NCI-H82 treated with DMSO at 0.1 percent for 48 hours (cell line): Measurements from ENCODE around the gene CGREF1.
"Not testable (repeated sequence)": the region's sequence is repeated elsewhere in the genome, so short reads cannot be mapped to it uniquely, and the experiment has no call there.

ENCODE experiments used
- DNase-seq: peaks from one replicate; lab custom pipeline; 2025; ENCODE audit not compliant: unreplicated experiment; lab: John Stamatoyannopoulos, UW

Gene CGREF1

DNA sequence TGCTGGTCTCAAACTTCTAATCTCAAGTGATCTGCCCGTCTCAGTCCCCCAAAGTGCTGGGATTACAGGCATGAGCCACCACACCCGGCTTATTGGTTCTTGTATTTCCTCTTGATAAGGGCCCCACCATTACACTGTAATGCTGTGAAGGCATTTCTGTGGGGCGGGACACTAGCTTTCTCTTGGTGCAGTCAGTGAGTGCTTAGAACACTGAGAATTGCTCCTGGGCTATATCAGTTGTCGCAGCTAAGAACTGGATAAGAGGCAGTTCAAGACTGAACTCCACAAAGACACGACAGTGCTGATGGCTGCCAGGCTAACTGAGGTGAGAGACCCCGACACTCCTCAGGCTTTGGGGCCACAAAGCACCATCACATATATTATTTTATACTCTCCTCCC lies 30.3 kb downstream of the CGREF1 start:
- DNase-seq: no peak

DNA sequence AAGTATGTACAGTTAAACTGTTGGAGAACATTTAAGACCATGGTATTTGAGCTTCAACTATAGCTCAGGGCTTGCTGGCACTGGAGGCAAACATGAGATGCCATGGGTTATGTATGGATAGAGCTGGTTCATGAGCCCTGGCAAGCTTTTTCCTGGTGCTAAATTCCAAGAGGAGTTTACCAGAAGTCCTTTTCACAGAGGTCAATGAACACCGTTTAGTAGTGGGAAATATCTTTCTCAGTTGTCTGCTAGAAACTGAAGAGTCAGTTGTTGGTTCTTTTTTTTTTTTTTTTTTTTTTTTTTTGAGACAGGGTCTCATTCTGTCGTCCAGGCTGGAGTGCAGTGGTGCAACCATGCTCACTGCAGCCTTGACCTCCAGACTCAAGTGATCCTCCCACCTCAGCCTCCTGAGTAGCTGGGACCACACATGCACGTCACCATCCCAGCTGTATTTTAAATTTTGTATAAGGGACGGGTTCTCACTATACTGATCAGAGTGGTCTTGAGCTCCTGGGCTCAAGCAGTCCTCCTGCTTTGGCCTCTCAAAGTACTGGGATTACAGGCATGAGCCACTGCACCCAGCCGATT lies 31.0 kb downstream of the CGREF1 start:
- DNase-seq: no peak

DNA sequence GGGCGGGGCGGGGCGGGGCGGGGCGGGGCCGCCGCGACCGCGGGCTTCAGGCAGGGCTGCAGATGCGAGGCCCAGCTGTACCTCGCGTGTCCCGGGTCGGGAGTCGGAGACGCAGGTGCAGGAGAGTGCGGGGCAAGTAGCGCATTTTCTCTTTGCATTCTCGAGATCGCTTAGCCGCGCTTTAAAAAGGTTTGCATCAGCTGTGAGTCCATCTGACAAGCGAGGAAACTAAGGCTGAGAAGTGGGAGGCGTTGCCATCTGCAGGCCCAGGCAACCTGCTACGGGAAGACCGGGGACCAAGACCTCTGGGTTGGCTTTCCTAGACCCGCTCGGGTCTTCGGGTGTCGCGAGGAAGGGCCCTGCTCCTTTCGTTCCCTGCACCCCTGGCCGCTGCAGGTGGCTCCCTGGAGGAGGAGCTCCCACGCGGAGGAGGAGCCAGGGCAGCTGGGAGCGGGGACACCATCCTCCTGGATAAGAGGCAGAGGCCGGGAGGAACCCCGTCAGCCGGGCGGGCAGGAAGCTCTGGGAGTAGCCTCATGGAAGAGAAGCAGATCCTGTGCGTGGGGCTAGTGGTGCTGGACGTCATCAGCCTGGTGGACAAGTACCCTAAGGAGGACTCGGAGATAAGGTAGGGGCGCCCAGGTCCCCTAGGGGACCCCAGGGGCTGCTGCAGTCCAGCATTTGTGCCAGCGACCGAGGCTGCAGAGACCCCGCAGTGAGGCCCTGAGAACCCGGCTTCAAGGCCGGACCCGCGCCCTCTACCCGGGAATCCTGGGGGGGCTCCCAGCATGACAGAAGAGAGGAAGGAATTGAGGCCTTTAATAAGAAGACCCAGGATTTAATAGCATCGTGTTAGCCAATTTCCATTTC lies 32.0 kb downstream of the CGREF1 start, which contains the start of gene KHK:
KHK (plus strand) TSS at position 49 of the 870 bp plus-strand sequence; CDS start at position 537, 488 bp downstream.
- DNase-seq: no peak

DNA sequence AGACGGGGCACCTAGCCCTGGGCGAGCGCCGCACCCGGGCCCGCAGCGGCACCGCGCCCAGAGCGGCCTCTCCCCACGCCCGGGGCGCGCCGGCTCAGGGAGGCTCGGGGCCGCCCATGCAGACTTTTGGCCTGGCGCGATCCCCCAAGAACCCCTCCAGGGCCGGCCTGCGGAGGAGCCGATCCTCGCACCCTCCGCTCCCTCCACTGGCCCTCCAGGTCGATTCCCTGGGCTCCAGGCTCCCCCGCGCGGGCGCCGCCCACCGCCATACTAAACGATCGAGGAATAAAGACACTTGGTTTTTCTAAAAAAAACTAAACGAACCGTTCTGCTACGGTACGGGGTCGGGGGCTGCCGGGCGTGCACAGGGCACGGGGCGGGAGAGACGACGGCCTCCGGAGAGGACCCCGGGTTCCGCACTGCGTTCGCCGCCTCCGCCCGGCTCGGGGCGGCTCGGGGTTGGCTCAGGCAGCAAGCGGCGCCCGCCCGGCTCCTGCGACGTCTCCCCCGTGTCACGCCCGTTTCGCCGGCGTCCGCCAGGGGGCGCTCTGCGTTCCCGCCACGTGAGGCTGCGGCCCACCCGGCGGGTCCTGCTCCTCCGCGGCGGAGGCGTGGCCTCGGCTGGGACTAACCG lies 32.7 kb downstream of the CGREF1 start:
- DNase-seq: peak; percentile 77

DNA sequence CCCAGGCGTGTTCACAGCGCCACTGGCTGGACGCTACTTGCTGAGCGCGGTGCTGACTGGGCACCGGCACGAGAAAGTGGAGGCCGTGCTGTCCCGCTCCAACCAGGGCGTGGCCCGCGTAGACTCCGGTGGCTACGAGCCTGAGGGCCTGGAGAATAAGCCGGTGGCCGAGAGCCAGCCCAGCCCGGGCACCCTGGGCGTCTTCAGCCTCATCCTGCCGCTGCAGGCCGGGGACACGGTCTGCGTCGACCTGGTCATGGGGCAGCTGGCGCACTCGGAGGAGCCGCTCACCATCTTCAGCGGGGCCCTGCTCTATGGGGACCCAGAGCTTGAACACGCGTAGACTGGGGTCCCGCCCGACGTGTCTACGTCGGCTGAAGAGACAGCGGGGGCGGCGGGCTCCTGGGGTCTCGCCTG lies 33.2 kb downstream of the CGREF1 start:
- no peak for DNase-seq

DNA sequence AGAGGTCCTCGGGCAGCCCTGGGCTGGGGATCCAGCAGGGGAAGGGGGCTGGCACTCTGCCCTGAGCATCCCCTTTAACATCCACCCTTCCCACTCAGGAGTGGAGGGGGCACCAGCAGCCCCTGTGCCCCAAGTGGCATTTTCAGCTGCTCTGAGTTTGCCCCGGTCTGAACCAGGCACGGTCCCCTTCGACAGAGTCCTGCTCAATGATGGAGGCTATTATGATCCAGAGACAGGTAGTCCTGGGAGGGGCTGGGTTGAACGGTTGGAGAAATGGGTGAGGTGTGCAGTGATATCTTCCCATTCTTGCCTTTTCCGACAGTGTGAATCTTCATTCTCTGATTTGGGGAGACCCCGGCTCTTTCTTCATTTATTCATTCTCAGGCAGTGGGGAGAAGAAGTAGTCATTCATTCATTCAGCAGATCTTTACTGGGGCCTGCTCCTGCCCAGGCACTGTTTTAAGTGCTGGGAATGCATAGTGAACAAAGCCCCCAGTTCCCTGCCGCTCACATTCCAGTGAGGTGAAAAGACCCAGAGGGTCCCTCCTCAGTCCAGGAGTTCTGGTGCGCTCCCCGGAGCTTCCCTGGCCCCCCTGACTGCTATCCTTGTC lies 33.8 kb downstream of the CGREF1 start:
- no peak for DNase-seq

DNA sequence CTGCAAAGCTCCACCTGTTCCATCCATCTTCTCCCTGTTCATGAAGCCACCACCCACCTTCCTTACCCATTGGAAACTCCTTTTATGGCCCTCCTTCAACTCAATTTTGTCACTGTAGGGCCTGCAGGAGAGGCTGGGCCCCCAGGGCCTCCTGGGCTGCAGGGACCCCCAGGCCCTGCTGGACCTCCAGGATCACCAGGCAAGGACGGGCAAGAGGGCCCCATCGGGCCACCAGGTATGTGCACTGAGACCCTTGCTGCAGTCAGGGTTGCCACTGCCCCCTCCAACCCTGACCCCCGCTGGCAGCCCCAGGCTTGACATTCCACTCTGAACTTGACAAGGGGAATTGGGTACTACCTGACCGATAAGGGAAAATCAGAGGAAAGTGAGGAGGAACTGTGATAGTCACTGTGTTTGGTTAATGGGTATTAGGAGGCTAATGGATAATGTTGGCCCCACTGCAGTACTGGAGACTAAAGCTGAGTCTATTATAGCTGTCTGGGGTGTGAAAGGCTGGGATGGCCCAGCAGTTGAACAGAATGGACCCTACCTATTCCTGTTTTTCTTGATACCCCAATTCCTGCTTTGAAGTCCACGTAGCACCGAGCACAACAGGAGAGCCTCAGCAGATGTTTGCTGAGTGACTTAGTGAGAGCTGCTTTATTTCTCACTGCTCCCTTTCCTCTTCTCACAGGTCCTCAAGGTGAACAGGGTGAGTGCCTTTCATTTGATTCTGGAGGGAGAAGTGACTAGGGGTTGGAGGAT lies 34.4 kb downstream of the CGREF1 start:
- DNase-seq: no peak

DNA sequence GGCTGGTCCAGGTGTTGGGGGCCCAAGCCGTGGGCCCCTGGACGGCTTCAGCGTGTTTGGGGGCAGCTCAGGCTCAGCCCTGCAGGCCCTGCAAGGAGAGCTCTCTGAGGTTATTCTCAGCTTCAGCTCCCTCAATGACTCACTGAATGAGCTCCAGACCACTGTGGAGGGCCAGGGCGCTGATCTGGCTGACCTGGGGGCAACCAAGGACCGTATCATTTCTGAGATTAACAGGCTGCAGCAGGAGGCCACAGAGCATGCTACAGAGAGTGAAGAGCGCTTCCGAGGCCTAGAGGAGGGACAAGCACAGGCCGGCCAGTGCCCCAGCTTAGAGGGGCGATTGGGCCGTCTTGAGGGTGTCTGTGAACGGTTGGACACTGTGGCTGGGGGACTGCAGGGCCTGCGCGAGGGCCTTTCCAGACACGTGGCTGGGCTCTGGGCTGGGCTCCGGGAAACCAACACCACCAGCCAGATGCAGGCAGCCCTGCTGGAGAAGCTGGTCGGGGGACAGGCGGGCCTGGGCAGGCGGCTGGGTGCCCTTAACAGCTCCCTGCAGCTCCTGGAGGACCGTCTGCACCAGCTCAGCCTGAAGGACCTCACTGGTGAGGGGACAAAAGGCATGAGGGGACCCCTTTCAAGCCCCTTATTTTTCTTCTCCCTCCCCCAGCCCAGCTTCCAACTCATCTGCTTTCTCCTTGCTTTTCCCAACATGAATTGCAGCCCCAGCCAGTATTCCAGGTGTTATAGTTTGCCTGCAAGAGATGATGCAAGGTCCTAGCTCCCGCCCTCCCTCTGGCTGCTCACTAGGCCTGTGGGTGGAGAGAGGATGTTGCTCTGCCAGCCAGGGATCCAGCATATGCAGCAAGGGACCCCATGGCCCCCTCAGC lies 35.3 kb downstream of the CGREF1 start:
- no peak for DNase-seq

DNA sequence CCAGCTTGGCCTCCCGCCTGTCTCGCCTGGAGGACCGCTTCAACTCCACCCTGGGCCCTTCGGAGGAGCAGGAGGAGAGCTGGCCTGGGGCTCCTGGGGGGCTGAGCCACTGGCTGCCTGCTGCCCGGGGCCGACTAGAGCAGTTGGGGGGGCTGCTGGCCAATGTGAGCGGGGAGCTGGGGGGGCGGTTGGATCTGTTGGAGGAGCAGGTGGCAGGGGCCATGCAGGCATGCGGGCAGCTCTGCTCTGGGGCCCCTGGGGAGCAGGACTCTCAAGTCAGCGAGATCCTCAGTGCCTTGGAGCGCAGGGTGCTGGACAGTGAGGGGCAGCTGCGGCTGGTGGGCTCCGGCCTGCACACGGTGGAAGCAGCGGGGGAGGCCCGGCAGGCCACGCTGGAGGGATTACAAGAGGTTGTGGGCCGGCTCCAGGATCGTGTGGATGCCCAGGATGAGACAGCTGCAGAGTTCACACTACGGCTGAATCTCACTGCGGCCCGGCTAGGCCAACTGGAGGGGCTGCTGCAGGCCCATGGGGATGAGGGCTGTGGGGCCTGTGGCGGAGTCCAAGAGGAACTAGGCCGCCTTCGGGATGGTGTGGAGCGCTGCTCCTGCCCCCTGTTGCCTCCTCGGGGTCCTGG lies 36.0 kb downstream of the CGREF1 start:
- no peak for DNase-seq

DNA sequence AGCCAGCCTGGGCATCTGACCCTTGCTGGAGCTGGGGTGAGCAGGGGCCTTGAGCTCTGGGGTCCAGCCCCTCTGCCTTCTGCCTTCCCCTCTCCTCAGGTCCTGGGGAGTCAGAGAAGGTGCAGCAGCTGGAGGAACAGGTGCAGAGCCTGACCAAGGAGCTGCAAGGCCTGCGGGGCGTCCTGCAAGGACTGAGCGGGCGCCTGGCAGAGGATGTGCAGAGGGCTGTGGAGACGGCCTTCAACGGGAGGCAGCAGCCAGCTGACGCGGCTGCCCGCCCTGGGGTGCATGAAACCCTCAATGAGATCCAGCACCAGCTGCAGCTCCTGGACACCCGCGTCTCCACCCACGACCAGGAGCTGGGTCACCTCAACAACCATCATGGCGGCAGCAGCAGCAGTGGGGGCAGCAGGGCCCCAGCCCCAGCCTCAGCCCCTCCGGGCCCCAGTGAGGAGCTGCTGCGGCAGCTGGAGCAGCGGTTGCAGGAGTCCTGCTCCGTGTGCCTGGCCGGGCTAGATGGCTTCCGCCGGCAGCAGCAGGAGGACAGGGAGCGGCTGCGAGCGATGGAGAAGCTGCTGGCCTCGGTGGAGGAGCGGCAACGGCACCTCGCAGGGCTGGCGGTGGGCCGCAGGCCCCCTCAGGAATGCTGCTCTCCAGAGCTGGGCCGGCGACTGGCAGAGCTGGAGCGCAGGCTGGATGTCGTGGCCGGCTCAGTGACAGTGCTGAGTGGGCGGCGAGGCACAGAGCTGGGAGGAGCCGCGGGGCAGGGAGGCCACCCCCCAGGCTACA lies 36.8 kb downstream of the CGREF1 start:
- no peak for DNase-seq

DNA sequence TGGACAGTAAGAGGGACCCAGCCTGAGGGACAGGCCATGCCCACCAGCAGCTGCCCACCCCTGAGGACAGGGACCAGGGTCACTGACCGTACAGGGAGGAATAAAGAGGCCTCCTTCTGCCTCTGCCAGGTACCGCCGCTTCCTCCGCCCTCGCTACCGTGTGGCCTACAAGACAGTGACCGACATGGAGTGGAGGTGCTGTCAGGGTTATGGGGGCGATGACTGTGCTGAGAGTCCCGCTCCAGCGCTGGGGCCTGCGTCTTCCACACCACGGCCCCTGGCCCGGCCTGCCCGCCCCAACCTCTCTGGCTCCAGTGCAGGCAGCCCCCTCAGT lies 38.4 kb downstream of the CGREF1 start:
- DNase-seq: no peak

DNA sequence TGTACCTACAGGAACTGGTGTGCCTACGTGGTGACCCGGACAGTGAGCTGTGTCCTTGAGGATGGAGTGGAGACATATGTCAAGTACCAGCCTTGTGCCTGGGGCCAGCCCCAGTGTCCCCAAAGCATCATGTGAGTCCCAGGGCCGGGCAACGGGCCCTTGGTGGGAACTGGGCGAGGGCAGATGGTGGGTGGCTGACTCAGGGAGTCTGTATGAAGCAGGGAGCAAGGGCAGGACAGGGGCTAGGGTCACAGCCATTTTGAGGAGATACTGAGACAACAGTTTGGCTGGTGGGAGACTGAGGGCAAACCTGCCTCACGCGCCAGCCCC lies 38.8 kb downstream of the CGREF1 start:
- DNase-seq: no peak

DNA sequence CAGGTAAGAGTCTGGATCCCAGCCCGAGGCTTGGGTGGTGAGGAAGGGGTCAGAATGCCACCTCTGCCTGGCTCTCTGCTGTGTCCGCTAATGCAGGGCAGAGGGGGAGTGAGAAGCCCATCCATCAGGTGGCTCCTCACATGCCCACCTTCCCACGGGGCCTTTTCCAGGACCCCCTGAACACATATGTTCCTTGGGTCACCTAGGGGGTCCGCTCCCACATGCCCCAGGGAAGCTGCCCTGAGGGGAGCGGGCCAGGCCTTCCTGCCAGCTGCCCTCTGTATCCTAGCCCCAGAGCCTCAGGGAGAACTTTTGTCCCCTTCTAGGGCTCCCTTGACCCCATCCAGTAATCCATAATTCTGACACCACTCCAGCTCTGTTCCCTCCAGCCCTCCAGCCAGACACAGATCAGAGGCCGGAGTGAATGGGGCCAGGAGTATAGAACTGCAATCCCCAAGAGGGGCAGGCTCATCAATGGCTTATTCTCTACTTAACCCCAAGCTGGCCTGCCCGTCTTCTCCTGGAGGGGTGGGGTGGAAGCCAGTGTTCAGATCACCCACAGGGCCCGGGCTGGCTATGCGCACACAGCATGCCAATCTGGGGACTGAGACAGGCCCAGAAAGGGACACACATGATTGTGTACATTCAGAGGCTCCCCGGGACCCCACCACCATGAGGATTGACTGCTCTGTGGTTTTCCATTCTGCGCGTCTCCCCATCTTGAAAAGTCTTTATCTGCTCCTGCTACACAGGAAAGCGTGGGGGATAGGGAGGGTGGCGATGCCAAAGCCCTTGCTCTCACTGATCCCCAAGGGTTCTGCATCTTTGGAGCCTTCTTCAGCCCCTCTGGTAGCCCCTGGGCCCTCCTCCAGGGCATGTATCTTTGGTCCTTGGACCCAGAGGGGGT lies 39.4 kb downstream of the CGREF1 start:
- no peak for DNase-seq

DNA sequence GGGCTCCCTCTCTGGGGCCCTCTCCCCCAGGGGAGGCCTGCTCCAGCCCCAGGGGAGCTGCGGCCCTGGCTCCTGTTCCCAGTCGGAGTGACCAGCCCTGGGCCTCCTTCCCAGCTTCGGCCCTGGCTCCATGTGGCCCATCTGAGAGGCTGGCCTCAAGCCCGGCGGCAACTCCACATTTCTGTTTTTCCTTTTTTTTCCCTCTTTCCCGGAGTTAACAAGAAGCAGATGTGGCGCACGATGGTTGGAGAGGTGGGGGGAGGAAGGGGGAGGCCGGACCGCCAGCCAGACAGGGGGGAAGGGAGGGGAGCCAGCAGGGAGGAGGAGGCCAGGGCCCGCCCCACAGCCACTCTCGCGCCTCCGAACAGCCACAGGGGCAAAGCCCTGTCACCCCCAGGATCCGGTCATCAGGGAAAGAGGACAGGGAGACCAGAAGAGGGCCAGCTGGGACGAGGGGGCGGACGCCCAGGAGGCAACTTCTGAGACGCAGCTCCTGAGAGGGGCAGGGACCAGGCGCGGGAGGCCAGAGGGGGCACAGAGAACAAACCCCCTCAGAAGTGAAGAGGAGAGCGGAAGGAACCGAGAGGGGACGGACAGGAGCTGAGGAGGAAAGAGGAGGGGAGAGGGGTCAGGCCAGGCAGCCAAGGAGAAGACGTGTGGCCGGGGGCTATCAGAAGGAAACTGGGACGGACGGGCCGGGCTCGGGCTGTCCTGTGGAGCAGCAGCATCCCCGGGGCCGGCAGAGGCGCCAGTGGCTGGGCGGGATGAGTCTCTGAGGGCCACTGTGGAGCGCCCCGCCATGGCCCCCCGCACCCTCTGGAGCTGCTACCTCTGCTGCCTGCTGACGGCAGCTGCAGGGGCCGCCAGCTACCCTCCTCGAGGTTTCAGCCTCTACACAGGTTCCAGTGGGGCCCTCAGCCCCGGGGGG lies 40.4 kb downstream of the CGREF1 start, which contains the start of gene EMILIN1:
EMILIN1 (plus strand) TSS at position 349 of the 928 bp plus-strand sequence; CDS start at position 800, 451 bp downstream.
- no peak for DNase-seq

DNA sequence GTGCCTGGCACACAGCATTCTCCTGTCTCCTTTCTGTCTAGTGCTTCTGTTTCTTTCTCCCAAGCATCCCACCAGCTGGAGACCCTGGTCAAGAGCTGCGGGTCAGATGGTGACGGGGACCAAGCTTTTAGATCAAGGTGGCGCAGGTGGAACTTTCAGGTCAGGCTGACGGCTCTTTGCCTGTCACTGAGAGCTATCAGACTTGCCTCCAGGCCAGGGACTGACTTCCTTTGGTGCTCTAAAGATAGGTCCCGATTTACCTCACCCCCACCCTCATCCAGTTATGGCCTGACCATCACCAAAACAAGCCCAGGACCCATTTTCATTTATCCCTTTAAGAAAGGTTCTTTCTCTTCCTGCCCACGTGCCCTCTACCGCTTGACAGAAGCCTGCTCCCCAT lies 41.7 kb downstream of the CGREF1 start:
- DNase-seq: no peak

DNA sequence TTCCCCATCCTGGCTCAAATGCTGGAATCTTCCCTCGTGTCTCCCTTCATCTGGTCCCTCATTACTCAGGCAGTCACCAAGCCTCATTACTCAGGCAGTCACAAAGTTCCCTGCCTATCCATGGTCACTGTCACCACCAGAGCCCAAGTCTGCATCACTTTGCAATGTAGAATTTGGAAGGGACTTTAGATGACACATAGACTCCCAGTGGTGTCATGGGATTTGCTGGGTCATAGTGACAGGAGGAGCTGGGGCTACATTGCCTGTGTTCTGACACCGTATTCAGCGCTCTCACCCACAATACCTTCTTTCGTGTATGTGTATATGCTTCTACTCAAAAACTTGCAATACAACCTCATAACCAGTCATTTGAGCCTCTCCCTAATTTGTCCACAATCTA lies 42.6 kb downstream of the CGREF1 start:
- DNase-seq: no peak

DNA sequence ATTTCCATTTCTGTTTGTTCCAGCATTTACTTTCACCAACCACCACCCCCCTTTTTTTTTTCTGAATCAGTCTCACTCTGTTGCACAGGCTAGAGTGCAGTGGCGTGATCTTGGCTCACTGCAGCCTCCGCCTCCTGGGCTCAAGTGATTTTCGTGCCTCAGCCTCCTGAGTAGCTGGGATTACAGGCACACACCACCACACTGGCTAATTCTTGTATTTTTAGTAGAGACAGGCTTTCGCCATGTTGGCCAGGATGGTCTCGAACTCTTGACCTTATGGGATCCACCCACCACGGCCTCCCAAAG lies 43.4 kb downstream of the CGREF1 start:
- not testable (repeated sequence) for DNase-seq
